Stimulated activated naive CD8-positive, alpha-beta T cell treated with anti-CD3 and anti-CD28 coated beads, Interleukin-15, Interleukin-2, amounts not matched to agents 100 ng/mL and 50 ng/mL, for 24 hours (primary cell): ENCODE data around the gene PPP4R3A.

ENCODE experiments used
- H3K27ac Mint-ChIP-seq: one replicate; pipeline ENCODE4 v1.8.0; 2021; ENCODE audit warnings: mild to moderate bottlenecking, mixed read lengths
- H3K27me3 Mint-ChIP-seq: one replicate; pipeline ENCODE4 v1.8.0; 2021; ENCODE audit warnings: mixed read lengths
- H3K36me3 Mint-ChIP-seq: one replicate; pipeline ENCODE4 v1.8.0; 2021; ENCODE audit warnings: low read depth, mixed read lengths
- H3K4me1 Mint-ChIP-seq: one replicate; pipeline ENCODE4 v1.8.0; 2021; ENCODE audit warnings: low read depth, mixed read lengths
- H3K4me3 Mint-ChIP-seq: one replicate; pipeline ENCODE4 v1.8.0; 2021; ENCODE audit warnings: mild to moderate bottlenecking, mixed read lengths
- H3K9me3 Mint-ChIP-seq: one replicate; pipeline ENCODE4 v1.8.0; 2021; ENCODE audit warnings: mixed read lengths

The PPP4R3A gene

DNA sequence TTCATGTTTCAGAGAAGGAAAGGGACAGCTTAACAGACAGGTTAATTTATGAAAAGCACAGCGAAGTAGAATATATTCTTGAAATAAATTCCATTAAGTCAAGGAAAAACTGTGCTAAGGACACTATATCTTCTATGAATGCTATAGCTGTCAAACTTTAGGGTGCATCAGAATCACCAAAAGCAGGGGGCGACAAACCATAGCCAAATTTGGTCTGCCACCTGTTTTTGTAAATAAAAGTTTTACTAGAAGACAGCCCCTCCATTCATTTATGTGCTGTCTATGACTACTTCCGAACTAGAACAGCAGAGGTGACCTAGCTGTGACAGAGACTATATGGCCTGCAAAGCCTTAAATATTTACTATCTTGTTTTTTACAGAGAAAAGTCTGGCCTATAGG is 25.9 kb downstream of the PPP4R3A start:
- no peaks in the 10 kb centered on the region for H3K9me3 Mint-ChIP-seq
- H3K27me3 Mint-ChIP-seq, result no peaks in the 10 kb centered on the region
- peaks cover 47% of the 10 kb centered on the region for H3K4me1 Mint-ChIP-seq
- peak overlapping the region; percentile 13 for H3K27ac Mint-ChIP-seq
- H3K4me3 Mint-ChIP-seq, result no peak overlapping the region
- H3K36me3 Mint-ChIP-seq, result peaks cover 83% of the 10 kb centered on the region

DNA sequence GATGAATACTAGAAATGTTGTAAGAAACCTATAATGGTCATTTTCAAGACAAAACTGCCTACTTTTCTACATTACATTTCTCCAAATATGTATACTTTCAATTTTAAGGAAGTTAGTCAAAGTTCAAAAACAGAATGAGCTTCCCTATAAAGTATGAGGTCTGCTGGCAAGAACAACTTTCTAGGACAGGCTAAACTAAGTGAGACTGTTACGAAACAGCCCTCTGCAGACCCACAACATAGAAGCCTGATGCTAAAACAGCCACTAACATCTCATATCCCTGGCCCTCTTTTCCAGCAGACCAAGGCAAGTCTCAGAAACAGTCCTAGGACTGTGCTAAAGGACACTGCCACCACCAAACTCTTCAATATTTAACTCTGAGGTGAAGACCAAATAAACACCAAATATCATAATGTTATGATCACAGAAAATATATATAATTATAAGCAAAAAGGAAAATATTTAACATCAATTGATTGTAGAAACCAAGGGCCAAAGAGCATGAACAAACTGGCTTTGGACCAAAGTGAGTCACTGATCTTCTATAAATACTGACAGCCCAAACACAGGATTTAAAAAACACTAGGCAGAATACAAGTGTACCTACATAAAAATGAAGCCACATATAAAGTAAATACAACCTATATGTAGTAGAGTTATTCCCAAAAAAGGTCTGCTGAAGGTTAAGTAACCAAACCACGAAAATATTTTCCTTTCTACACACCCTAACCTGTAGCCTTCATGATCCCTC is 27.7 kb downstream of the PPP4R3A start:
- H3K4me3 Mint-ChIP-seq, result no peak overlapping the region
- peaks cover 88% of the 10 kb centered on the region for H3K36me3 Mint-ChIP-seq
- no peaks in the 10 kb centered on the region for H3K9me3 Mint-ChIP-seq
- no peaks in the 10 kb centered on the region for H3K27me3 Mint-ChIP-seq
- H3K27ac Mint-ChIP-seq, result peak overlapping the region; percentile 52
- H3K4me1 Mint-ChIP-seq, result peaks cover 58% of the 10 kb centered on the region

DNA sequence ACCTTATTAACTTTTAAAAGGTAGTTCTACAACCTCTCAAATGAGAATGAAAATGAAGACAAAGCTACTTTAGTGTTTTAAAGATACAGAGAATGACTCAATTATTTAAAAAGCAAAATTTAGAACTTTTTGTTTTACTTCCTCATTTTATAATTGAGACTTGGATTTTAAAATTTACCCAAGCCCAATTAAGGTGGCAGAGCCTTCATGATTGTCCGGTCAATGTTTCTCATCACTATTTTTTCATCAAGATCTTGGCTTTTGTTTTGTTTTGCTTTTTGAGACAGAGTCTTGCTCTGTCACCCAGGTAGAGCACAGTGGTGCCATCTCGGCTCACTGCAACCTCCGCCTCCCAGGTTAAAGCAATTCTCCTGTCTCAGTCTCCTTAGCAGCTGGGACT is 32.7 kb downstream of the PPP4R3A start:
- Mint-ChIP-seq H3K27ac (peak overlapping the region; percentile 79), H3K27me3 (no peaks in the 10 kb centered on the region), H3K4me3 (no peak overlapping the region), H3K9me3 (no peaks in the 10 kb centered on the region), H3K36me3 (peaks cover 76% of the 10 kb centered on the region), H3K4me1 (peaks cover 31% of the 10 kb centered on the region)

DNA sequence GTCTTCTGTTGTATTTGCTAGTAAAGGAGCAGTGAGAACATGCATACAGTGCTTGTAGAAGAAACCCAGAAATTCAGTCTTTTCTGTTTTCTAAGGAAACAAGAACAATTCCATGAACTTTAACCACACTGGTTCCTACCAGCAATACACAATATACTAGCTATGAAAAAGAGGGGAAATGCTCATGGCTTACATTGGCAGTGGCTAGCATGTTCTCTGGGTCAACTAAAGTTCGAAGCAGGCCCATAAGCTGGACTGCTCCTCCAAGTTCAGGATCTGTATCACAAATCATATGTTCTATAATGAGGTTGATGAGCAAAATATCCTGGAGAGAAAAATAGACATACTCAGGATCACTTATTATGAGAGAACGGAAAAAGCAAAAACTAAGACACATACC is 37.1 kb downstream of the PPP4R3A start:
- Mint-ChIP-seq H3K4me1 (peaks cover 16% of the 10 kb centered on the region), H3K27ac (no peak overlapping the region), H3K27me3 (no peaks in the 10 kb centered on the region), H3K4me3 (no peak overlapping the region), H3K9me3 (no peaks in the 10 kb centered on the region), H3K36me3 (peaks cover 71% of the 10 kb centered on the region)

DNA sequence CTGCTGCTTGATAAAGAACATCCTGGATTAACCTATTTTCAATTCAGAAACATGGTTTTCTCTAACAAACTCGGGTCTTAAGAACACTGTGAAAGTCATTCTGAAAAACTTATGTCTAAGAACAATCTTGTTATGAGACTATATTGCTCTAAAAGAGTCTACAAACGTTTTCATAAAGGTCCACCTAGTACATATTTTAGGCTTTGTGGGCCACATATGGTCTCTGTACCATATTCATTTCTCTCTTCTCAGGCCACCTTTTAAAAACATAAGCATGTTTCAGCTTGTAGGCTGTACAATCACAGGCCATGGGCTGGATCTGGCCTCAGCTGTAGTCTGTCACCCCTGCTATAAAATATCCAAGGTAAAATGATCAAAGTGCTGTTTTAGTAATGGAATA is 39.9 kb downstream of the PPP4R3A start:
- H3K36me3 Mint-ChIP-seq, result peaks cover 71% of the 10 kb centered on the region
- peak overlapping the region; percentile 49 for H3K27ac Mint-ChIP-seq
- no peaks in the 10 kb centered on the region for H3K9me3 Mint-ChIP-seq
- H3K4me1 Mint-ChIP-seq, result peaks cover 20% of the 10 kb centered on the region
- H3K27me3 Mint-ChIP-seq, result no peaks in the 10 kb centered on the region
- H3K4me3 Mint-ChIP-seq, result no peak overlapping the region

DNA sequence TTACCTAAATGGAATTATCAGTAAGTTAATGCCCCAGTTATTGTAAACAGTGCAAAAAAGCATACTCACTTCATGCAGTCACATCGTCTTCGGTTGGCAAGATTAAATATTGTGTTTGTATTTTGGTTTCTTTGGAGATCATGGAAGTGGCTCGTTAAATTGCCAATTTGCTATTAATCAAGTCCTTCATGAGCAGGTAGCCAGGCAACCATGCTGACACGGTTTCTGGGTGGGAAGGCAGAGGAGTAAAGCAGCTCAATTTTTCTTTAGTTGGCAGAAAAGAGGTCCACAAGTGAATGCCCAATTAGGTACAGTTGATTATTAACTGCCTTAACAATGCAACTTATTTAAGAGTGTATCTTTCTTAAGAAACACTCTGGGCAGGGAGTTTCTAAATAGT is 43.9 kb downstream of the PPP4R3A start:
- H3K9me3 Mint-ChIP-seq, result no peaks in the 10 kb centered on the region
- H3K4me1 Mint-ChIP-seq, result peaks cover 39% of the 10 kb centered on the region
- no peak overlapping the region for H3K4me3 Mint-ChIP-seq
- H3K27me3 Mint-ChIP-seq, result no peaks in the 10 kb centered on the region
- H3K27ac Mint-ChIP-seq, result peak overlapping the region; percentile 68
- peaks cover 80% of the 10 kb centered on the region for H3K36me3 Mint-ChIP-seq

DNA sequence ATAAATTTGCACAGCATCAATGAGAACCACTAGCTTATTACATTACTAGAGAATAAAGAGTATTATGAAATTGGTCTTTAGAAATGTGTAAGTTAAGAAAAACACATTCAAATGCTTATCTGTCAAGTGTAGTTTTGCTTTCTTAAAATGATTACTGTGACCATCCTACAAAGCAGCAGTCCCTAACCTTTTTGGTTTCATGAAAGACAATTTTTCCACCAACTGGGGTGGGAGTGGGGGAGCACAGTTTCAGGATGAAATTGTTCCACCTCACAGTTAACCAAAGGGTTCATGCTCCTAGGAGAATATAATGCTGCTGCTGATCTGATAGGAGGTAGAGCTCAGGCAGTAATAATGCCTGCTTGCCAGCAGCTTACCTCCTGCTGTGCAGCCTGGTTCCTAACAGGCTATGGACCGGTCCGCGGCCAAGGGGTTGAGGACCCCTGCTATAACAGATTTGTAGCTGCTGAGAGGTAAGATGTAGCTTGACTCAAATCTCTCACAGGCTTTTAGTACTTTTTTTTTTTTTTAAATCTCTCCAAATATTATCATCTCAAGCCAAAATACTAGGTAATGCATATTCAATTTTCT is 45.4 kb downstream of the PPP4R3A start:
- Mint-ChIP-seq H3K36me3 (peaks cover 80% of the 10 kb centered on the region), H3K9me3 (no peaks in the 10 kb centered on the region), H3K27me3 (no peaks in the 10 kb centered on the region), H3K4me1 (peaks cover 31% of the 10 kb centered on the region), H3K4me3 (peak overlapping the region; percentile 17), H3K27ac (peak overlapping the region; percentile 90)

DNA sequence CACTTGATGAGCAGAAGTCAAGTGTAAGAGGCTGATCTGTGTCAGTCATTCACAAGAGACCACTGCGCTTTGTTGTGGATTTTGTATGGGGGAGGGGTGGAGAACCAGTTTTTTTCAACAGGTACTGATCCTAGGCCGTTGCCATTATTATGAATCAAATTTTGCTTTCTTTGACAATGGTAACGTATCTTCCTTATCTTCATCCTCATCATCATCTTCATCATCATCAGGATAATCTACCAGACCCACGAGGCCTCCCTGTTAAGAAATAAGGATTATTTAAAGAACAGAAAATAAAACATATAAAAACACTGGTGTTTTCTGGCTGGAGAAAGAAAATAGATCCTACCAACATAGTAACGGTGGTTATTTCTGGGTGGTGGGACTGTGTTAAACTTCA is 51.5 kb downstream of the PPP4R3A start:
- Mint-ChIP-seq H3K4me3 (no peak overlapping the region), H3K9me3 (no peaks in the 10 kb centered on the region), H3K36me3 (peaks cover 76% of the 10 kb centered on the region), H3K27me3 (no peaks in the 10 kb centered on the region), H3K4me1 (peaks cover 29% of the 10 kb centered on the region), H3K27ac (peak overlapping the region; percentile 68)

DNA sequence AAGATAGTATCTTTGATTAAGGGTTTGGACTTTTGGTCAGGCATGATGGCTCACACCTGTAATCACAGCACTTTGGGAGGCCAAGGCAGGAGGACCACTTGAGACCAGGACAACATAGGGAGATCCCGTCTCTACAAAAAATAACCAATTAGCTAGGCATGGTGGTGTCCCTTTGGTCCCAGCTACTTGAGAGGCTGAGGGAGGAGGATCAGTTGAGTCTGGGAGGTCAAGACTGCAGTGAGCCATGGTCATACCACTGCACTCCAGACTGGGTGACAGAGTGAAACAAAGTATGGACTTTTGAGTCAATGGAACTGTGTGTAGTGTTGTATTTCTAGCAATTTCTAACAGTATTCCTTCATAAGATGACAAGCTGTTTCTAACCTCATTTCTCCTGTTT is 53.8 kb downstream of the PPP4R3A start:
- Mint-ChIP-seq H3K4me3 (no peak overlapping the region), H3K9me3 (no peaks in the 10 kb centered on the region), H3K27ac (no peak overlapping the region), H3K36me3 (peaks cover 57% of the 10 kb centered on the region), H3K4me1 (peaks cover 25% of the 10 kb centered on the region), H3K27me3 (no peaks in the 10 kb centered on the region)

DNA sequence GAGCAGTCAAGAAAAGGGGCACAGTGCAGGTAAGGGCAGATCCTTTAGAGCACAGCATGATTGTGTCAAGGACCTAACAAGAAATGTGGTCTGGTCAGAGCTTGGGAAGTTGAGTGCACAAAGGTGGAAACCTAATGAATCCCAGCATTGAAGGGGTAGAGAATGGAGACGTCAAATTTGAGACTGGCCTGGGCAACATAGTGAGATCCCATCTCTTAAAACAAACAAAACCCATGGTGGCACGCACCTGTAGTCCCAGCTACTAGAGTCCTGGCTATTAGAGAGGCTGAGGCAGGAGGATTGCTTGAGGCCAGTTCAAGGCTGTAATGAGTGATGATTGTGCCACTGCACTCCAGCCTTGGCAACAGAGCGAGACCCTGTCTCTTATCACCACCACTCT is 55.5 kb downstream of the PPP4R3A start:
- H3K9me3 Mint-ChIP-seq, result no peaks in the 10 kb centered on the region
- no peaks in the 10 kb centered on the region for H3K27me3 Mint-ChIP-seq
- peaks cover 42% of the 10 kb centered on the region for H3K36me3 Mint-ChIP-seq
- peak overlapping the region; percentile 78 for H3K27ac Mint-ChIP-seq
- H3K4me3 Mint-ChIP-seq, result peak overlapping the region; percentile 12
- H3K4me1 Mint-ChIP-seq, result peaks cover 25% of the 10 kb centered on the region

DNA sequence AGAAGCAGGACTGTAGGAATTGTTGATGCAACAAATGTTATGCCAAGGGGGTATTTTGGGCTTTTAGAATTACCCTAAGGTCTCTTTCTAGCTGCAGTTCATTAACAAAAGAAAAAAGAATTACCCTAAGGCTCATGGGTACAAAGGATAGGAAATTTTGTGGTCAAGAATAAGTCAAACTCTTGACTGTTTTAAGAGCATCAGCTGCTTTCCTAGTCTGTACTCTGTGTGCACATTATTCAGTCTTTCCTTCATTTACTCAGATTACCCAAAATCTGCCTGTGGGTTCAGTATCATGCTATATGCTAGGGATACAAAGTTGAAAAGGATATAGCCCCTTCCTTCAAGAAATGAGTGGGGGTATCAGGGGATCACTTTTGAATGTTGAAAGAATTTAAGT is 56.0 kb downstream of the PPP4R3A start:
- no peaks in the 10 kb centered on the region for H3K27me3 Mint-ChIP-seq
- peaks cover 40% of the 10 kb centered on the region for H3K36me3 Mint-ChIP-seq
- H3K9me3 Mint-ChIP-seq, result no peaks in the 10 kb centered on the region
- peaks cover 25% of the 10 kb centered on the region for H3K4me1 Mint-ChIP-seq
- H3K27ac Mint-ChIP-seq, result peak overlapping the region; percentile 78
- H3K4me3 Mint-ChIP-seq, result peak overlapping the region; percentile 12

DNA sequence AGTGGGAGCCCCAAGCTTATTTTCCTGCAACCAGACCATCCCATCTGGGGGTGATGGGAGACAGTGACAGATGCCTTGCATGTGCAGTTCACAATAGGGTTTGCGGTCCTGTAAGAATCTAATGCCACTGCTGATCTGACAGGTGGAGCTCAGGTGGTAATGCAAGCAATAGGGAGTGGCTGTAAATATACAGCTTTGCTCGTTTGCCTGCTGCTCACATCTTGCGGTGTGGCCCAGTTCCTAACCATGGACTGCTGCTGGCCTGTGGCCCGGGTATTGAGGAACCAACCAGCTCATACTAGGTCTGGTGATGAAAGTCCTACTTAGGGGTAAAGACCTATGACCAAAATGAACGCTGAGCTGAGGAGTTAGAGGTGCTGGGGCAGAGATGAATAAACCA is 56.4 kb downstream of the PPP4R3A start:
- no peaks in the 10 kb centered on the region for H3K27me3 Mint-ChIP-seq
- no peak overlapping the region for H3K4me3 Mint-ChIP-seq
- peaks cover 39% of the 10 kb centered on the region for H3K36me3 Mint-ChIP-seq
- H3K27ac Mint-ChIP-seq, result peak overlapping the region; percentile 78
- no peaks in the 10 kb centered on the region for H3K9me3 Mint-ChIP-seq
- peaks cover 25% of the 10 kb centered on the region for H3K4me1 Mint-ChIP-seq

DNA sequence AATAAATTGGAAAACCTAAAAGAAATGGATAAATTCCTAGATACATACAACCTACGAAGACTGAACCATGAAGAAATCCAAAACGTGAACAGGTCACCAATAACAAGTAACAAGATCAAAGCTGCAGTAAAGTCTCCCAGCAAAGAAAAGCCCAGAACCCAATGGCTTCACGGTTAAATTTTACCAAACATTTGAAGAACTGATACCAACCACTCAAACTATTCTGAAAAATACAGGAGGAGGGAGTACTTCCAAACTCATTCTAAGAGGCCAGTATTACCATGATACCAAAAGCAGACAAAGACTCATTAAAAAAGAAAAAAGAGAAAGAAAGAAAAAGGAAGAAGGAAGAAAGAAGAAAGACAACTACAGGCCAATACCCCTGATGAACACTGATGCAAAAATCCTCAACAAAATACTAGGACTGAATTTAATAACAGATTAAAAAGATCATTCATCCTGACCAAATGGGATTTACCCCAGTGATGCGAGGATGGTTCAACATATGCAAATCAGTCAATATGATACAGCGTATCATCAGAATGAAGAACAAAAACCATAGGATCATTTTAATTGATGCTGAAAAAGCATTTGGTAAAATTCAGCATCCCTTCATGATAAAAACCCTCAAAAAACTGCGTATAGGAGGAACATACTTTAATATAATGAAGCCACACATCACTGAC is 65.6 kb downstream of the PPP4R3A start:
- H3K36me3 Mint-ChIP-seq, result no peaks in the 10 kb centered on the region
- no peaks in the 10 kb centered on the region for H3K4me1 Mint-ChIP-seq

DNA sequence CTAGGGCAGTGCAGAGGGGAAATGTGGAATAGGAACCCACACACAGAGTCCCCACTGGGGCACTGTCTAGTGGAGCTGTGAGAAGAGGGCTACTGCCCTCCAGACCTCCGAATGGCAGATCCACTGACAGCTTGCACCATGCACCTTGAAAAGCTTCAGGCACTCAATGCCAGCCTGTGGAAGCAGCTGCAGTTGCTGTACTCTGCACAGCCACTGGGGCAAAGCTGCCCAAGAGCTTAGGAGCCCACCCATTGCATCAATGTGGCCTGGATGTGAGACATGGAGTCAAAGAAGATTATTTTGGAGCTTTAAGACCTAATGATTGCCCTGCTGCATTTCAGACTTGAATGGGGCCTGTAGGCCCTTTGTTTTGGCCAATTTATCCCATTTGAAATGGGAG is 70.8 kb downstream of the PPP4R3A start:
- H3K36me3 Mint-ChIP-seq, result peaks cover 9% of the 10 kb centered on the region
- H3K4me3 Mint-ChIP-seq, result no peak overlapping the region
- H3K27me3 Mint-ChIP-seq, result no peaks in the 10 kb centered on the region
- peaks cover 3% of the 10 kb centered on the region for H3K9me3 Mint-ChIP-seq
- H3K4me1 Mint-ChIP-seq, result no peaks in the 10 kb centered on the region
- H3K27ac Mint-ChIP-seq, result no peak overlapping the region

More for the DNA sequence above, 65.6 kb downstream of the PPP4R3A start:
- Mint-ChIP-seq H3K27me3 (no peaks in the 10 kb centered on the region), H3K27ac (no peak overlapping the region), H3K4me3 (no peak overlapping the region), H3K9me3 (no peaks in the 10 kb centered on the region)

DNA sequence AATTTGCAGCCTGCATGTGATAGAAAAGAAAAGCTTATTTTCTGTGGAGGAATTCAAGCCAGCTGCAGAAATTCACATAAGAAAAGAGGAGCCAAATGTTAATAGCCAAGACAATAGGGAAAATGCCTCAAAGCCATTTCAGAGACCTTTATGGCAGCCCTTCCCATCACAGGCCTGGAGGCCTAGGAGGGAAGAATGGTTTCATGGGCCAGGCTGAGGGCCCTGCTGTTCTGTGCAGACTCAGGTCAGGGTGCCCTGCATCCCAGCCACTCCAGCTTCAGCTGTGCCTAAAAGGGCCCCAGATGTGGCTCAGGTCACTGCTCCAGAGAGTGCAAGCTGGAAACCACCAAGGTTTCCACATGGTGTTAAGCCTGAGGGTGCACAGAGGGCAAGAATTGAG is 71.3 kb downstream of the PPP4R3A start:
- H3K36me3 Mint-ChIP-seq, result peaks cover 9% of the 10 kb centered on the region
- no peak overlapping the region for H3K4me3 Mint-ChIP-seq
- no peaks in the 10 kb centered on the region for H3K4me1 Mint-ChIP-seq

More for the DNA sequence above, 71.3 kb downstream of the PPP4R3A start:
- H3K27me3 Mint-ChIP-seq, result no peaks in the 10 kb centered on the region
- H3K27ac Mint-ChIP-seq, result no peak overlapping the region
- peaks cover 3% of the 10 kb centered on the region for H3K9me3 Mint-ChIP-seq
